Subcutaneous adipose tissue (tissue), 4 donors: ENCODE measurements around the gene EFCAB14. TPM values are rescaled to one million over a fixed set of nuclear protein-coding genes. Genes with fewer than 3 reads are reported as not detected.

ENCODE experiments used
- CTCF ChIP-seq: fragments of 450-650 bp; IDR thresholded peaks from one replicate; pipeline ENCODE4 v1.5.1; 2016; ENCODE audit warnings: low read depth, mild to moderate bottlenecking, control low read depth, antibody characterized with exemption, moderate library complexity
- total RNA-seq, 4 donors: library from RNA; depleted of rRNA; stranded (reverse); fragments of >200 nt; gene quantifications; one replicate each; pipeline ENCODE4 v1.1.0, GENCODE V29; 2016

The EFCAB14 gene
- total RNA-seq, 4 donors from 2014 or later = 91.4 to 137 (median 102) TPM

- no peak for TF ChIP-seq CTCF
Observed at GRCh38 chr1:46630719-46631118, 88.2 kb downstream of the EFCAB14 start.

Other genes with a start within 250 kb of the EFCAB14 start
- not detected for gene DMBX1, start 229.3 kb downstream of the EFCAB14 start, total RNA-seq
- not detected for gene KNCN, start 167.5 kb downstream of the EFCAB14 start, total RNA-seq
- gene MKNK1, start 114.8 kb downstream of the EFCAB14 start, total RNA-seq = 10 to 100 TPM; 57.8 to 68.8 (median 63.7) TPM
- 10 to 100 TPM; 14.5 to 19.2 (median 16.4) TPM for gene MOB3C, start 102.3 kb downstream of the EFCAB14 start, total RNA-seq
- 10 to 100 TPM; 44.7 to 92.5 (median 46.6) TPM for gene ATPAF1, start 50.8 kb downstream of the EFCAB14 start, total RNA-seq
- not detected for gene TEX38, start 47.3 kb downstream of the EFCAB14 start, total RNA-seq
- gene CYP4B1, start 79.9 kb upstream of the EFCAB14 start, total RNA-seq = 100 to 1,000 TPM; 224 to 730 (median 336) TPM
- gene CYP4A11, start 222.4 kb upstream of the EFCAB14 start, total RNA-seq = 1 to 10 TPM in 1 of 4 donors, under 1 TPM in 1, not detected in 2; 0.66 to 1.2 TPM